GM12891 (cell line): ENCODE data around the gene PTPRD.

Experiments
- POLR2A ChIP-seq: IDR thresholded peaks from 2 replicates; pipeline ENCODE4 v1.6.1; 2011; ENCODE audit warnings: low read depth, low read length, control low read depth
- POLR2AphosphoS5 ChIP-seq: IDR thresholded peaks from 2 replicates; pipeline ENCODE4 v1.6.1; 2011; ENCODE audit warnings: low read depth, low read length, control low read depth
- POU2F2 ChIP-seq: IDR thresholded peaks from 2 replicates; pipeline ENCODE4 v1.6.1; 2011; ENCODE audit warnings: low read depth, mild to moderate bottlenecking, control low read depth, low read length, moderate library complexity
- TAF1 ChIP-seq: IDR thresholded peaks from 2 replicates; pipeline ENCODE4 v1.6.1; 2011; ENCODE audit warnings: low read depth, low read length, control low read depth

DNA sequence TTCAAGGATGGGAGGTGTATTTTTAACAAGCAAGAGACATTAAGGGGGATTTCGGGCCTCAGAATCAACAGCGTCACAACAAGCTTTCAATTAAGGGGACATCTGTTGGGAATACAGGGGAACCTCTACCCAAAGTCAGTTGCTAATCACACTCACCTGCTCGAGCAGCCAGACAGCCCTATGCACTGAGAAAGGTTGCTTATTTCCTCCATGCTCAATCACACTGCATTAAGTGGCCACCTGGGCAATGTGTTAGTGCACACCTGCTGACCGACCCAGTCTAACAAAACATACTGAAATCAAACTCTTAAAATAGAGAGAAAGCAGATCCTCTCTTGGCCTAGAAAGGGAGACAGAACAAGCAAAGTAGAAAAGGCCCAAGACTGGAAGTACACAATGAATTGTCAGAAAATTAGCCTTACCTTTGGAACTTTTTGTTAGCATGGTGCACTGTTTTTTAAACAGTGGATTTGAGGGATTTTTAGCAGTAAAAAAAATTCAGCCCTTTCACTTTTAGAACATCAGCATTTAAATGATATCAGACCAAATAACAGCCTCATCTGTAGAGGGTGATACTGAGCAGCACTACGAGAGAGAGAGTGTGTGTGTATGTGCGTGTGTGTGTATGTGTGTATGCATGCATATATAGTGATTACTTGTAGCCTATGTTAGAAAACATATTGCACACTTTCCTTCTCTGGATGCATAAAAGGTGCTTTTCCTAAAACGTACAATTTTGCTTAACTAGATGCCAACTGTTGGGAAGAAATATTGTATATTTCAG is 1694.7 kb downstream of the PTPRD start:
- no peak for TF ChIP-seq POU2F2
- no peak for TF ChIP-seq POLR2AphosphoS5
- no peak for TF ChIP-seq POLR2A
- TF ChIP-seq TAF1: no peak
